ENCODE data around the gene ACOX2. TPM values are rescaled to one million over a fixed set of nuclear protein-coding genes. Genes with fewer than 3 reads are reported as not detected.

Gene ACOX2
- total and polyA plus RNA-seq, 2 of the 13 experiments (the other 11 are each of a cell fraction or from before 2014, with no cell fraction given), result 42.6 to 98.5 TPM

DNA sequence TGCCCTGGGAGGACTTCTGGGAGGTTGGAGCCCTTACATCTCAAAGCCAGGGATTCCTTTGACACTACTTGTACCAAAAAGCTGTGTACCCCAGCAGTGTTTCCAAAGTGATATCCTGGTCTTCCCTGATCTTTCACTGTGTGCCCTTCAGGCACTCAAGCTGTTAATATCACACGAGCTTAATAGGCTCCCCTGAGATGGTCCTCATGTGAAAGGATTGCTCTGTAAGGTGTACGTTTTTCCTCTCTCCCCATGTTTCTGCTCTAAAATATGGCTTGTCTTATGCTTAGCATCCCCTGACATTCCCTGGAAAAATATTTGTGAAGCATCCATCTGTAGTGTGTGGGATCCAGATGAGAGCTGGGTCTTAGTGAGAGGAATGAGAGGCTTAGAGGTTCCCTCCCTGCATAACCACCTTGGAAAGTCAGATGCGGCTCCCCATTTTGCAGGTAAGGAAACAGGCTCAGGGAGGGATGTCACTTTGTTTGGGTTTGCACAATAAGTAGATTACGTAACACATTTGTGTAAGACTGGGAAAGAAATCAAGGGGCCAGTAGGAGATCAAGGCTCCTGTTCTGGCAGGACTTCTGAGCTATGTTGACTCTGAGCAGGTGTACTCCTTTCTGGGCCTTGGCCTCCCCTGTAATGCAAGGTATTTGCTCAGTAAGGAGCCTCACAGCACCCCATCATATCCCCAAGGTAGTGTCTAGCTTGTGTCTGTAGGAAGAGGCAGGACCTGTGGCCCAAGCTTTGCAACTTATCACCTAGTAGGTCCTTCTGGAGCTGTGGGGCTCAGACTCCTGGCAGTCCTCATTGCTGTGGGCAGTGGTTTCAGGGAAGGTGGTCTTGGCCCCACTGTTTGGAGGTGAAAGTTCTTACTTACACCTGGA lies 667 bp upstream of the ACOX2 start (continued):
- TF ChIP-seq ZNF317 (CRISPR knock-in tag; IDR thresholded peaks at IDR 0.05) (no peak), BRD4 (CRISPR knock-in tag; IDR thresholded peaks at IDR 0.05) (no peak), ZNF264 (CRISPR knock-in tag; IDR thresholded peaks at IDR 0.05) (no peak), HNF4G (IDR thresholded peaks at IDR 0.05; ENCODE audit: borderline replicate concordance, low read depth, low read length) (no peak), HNF4G (CRISPR knock-in tag; IDR thresholded peaks at IDR 0.05; ENCODE audit: borderline replicate concordance, low read depth) (0 out of 2 replicates have a peak, but pooled peaks have one; percentile 3), MAFG (CRISPR knock-in tag; IDR thresholded peaks at IDR 0.05) (no peak), GPN1 (CRISPR knock-in tag; IDR thresholded peaks at IDR 0.05; ENCODE audit: borderline replicate concordance) (no peak), MED8 (CRISPR knock-in tag; IDR thresholded peaks at IDR 0.05; ENCODE audit: insufficient replicate concordance) (no peak), KDM5A (IDR thresholded peaks at IDR 0.05; ENCODE audit: borderline replicate concordance, low read length) (no peak), CENPX (CRISPR knock-in tag; IDR thresholded peaks at IDR 0.05) (no peak), RXRA (CRISPR knock-in tag; IDR thresholded peaks at IDR 0.05) (no peak), TARDBP (CRISPR knock-in tag; IDR thresholded peaks at IDR 0.05) (peak; percentile 35; the same call in 1 of the 2 replicates), ASH2L (IDR thresholded peaks at IDR 0.05; ENCODE audit: insufficient read length, low read depth, low read length) (no peak)
- TF ChIP-seq, protein P1, sequence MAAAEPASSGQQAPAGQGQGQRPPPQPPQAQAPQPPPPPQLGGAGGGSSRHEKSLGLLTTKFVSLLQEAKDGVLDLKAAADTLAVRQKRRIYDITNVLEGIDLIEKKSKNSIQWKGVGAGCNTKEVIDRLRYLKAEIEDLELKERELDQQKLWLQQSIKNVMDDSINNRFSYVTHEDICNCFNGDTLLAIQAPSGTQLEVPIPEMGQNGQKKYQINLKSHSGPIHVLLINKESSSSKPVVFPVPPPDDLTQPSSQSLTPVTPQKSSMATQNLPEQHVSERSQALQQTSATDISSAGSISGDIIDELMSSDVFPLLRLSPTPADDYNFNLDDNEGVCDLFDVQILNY (CRISPR knock-in tag; conservative IDR thresholded peaks at IDR 0.05), result no peak
- TF ChIP-seq, protein P2, sequence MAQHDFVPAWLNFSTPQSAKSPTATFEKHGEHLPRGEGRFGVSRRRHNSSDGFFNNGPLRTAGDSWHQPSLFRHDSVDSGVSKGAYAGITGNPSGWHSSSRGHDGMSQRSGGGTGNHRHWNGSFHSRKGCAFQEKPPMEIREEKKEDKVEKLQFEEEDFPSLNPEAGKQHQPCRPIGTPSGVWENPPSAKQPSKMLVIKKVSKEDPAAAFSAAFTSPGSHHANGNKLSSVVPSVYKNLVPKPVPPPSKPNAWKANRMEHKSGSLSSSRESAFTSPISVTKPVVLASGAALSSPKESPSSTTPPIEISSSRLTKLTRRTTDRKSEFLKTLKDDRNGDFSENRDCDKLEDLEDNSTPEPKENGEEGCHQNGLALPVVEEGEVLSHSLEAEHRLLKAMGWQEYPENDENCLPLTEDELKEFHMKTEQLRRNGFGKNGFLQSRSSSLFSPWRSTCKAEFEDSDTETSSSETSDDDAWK (CRISPR knock-in tag; IDR thresholded peaks at IDR 0.05), result no peak
- TF ChIP-seq, protein P3, sequence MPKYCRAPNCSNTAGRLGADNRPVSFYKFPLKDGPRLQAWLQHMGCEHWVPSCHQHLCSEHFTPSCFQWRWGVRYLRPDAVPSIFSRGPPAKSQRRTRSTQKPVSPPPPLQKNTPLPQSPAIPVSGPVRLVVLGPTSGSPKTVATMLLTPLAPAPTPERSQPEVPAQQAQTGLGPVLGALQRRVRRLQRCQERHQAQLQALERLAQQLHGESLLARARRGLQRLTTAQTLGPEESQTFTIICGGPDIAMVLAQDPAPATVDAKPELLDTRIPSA (CRISPR knock-in tag; IDR thresholded peaks at IDR 0.05; ENCODE audit: borderline replicate concordance), result no peak
- TF ChIP-seq, protein P4, sequence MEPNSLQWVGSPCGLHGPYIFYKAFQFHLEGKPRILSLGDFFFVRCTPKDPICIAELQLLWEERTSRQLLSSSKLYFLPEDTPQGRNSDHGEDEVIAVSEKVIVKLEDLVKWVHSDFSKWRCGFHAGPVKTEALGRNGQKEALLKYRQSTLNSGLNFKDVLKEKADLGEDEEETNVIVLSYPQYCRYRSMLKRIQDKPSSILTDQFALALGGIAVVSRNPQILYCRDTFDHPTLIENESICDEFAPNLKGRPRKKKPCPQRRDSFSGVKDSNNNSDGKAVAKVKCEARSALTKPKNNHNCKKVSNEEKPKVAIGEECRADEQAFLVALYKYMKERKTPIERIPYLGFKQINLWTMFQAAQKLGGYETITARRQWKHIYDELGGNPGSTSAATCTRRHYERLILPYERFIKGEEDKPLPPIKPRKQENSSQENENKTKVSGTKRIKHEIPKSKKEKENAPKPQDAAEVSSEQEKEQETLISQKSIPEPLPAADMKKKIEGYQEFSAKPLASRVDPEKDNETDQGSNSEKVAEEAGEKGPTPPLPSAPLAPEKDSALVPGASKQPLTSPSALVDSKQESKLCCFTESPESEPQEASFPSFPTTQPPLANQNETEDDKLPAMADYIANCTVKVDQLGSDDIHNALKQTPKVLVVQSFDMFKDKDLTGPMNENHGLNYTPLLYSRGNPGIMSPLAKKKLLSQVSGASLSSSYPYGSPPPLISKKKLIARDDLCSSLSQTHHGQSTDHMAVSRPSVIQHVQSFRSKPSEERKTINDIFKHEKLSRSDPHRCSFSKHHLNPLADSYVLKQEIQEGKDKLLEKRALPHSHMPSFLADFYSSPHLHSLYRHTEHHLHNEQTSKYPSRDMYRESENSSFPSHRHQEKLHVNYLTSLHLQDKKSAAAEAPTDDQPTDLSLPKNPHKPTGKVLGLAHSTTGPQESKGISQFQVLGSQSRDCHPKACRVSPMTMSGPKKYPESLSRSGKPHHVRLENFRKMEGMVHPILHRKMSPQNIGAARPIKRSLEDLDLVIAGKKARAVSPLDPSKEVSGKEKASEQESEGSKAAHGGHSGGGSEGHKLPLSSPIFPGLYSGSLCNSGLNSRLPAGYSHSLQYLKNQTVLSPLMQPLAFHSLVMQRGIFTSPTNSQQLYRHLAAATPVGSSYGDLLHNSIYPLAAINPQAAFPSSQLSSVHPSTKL (CRISPR knock-in tag; IDR thresholded peaks at IDR 0.05), result peak; percentile 60
- TF ChIP-seq, protein P5, sequence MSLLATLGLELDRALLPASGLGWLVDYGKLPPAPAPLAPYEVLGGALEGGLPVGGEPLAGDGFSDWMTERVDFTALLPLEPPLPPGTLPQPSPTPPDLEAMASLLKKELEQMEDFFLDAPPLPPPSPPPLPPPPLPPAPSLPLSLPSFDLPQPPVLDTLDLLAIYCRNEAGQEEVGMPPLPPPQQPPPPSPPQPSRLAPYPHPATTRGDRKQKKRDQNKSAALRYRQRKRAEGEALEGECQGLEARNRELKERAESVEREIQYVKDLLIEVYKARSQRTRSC (CRISPR knock-in tag; IDR thresholded peaks at IDR 0.05; ENCODE audit: low read depth), result no peak
- TF ChIP-seq, protein P6, sequence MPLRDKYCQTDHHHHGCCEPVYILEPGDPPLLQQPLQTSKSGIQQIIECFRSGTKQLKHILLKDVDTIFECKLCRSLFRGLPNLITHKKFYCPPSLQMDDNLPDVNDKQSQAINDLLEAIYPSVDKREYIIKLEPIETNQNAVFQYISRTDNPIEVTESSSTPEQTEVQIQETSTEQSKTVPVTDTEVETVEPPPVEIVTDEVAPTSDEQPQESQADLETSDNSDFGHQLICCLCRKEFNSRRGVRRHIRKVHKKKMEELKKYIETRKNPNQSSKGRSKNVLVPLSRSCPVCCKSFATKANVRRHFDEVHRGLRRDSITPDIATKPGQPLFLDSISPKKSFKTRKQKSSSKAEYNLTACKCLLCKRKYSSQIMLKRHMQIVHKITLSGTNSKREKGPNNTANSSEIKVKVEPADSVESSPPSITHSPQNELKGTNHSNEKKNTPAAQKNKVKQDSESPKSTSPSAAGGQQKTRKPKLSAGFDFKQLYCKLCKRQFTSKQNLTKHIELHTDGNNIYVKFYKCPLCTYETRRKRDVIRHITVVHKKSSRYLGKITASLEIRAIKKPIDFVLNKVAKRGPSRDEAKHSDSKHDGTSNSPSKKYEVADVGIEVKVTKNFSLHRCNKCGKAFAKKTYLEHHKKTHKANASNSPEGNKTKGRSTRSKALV (CRISPR knock-in tag; IDR thresholded peaks at IDR 0.05), result no peak
